Brain microvascular endothelial cell (primary cell): ENCODE data around the gene SLC25A29.

Experiments
- DNase-seq: peaks from one replicate; pipeline ENCODE4 v3.0.0-alpha.2; 2020
- H3K27ac ChIP-seq: fragments of 250-450 bp; sonication (Bioruptor Pico); 2 replicates; pipeline ENCODE4 v1.5.1; 2020; ENCODE audit warnings: mild to moderate bottlenecking, moderate library complexity
- H3K27me3 ChIP-seq: fragments of 250-450 bp; sonication (Bioruptor Pico); replicated peaks from 2 replicates; pipeline ENCODE4 v1.5.1; 2020; ENCODE audit warnings: mild to moderate bottlenecking
- H3K36me3 ChIP-seq: fragments of 250-450 bp; sonication (Bioruptor Pico); replicated peaks from 2 replicates; pipeline ENCODE4 v1.5.1; 2020; ENCODE audit warnings: mild to moderate bottlenecking
- H3K4me3 ChIP-seq: 2 replicates; pipeline ENCODE4 v1.5.1; 2011; ENCODE audit warnings: low read depth, mild to moderate bottlenecking, control low read depth, low read length, moderate library complexity
- CTCF ChIP-seq: IDR thresholded peaks from 2 replicates; pipeline ENCODE4 v1.5.1; 2011; ENCODE audit warnings: low read depth, mild to moderate bottlenecking, moderate library complexity, low read length, control low read depth, inconsistent platforms; ENCODE audit errors: missing control alignments
- in situ Hi-C: cut with HindIII; loops from 2 replicates; pipeline ENCODE4 v1.10.0; 2017; ENCODE audit warnings: low sequenced_read_pairs, low pct_ligation_motif_present

The SLC25A29 gene

GRCh38 chr14:100333311-100333710, 27.1 kb upstream of the SLC25A29 start:
- Histone ChIP-seq H3K27ac (no peak overlapping the region), H3K27me3 (no peaks in the 10 kb centered on the region), H3K36me3 (peaks cover 38% of the 10 kb centered on the region), H3K4me3 (no peak overlapping the region)
- DNase-seq: no peak
- no peak for TF ChIP-seq CTCF
- in situ Hi-C loops: no loop called here

- no peak overlapping the region for H3K27ac ChIP-seq
- H3K27me3 ChIP-seq: no peaks in the 10 kb centered on the region
- TF ChIP-seq CTCF: no peak
- no peak overlapping the region for H3K4me3 ChIP-seq
- in situ Hi-C loops: no loop called here
- no peak for DNase-seq
- H3K36me3 ChIP-seq: peaks cover 36% of the 10 kb centered on the region
Measured at GRCh38 chr14:100332797-100333196, 26.6 kb upstream of the SLC25A29 start.

- peaks cover 31% of the 10 kb centered on the region for H3K36me3 ChIP-seq
- no peak for TF ChIP-seq CTCF
- in situ Hi-C loops: no loop called here
- no peak for DNase-seq
- H3K4me3 ChIP-seq: no peak overlapping the region
- H3K27me3 ChIP-seq: no peaks in the 10 kb centered on the region
- H3K27ac ChIP-seq: no peak overlapping the region
Measured at GRCh38 chr14:100332071-100332639, 25.9 kb upstream of the SLC25A29 start.

- TF ChIP-seq CTCF: no peak
- in situ Hi-C loops: no loop called here
- Histone ChIP-seq H3K27ac (no peak overlapping the region), H3K27me3 (no peaks in the 10 kb centered on the region), H3K4me3 (no peak overlapping the region), H3K36me3 (peaks cover 20% of the 10 kb centered on the region)
- no peak for DNase-seq
Measured at GRCh38 chr14:100330388-100330931, 24.2 kb upstream of the SLC25A29 start.

- no peak for DNase-seq
- TF ChIP-seq CTCF: no peak
- H3K36me3 ChIP-seq: peaks cover 16% of the 10 kb centered on the region
- H3K4me3 ChIP-seq: no peak overlapping the region
- H3K27ac ChIP-seq: no peak overlapping the region
- H3K27me3 ChIP-seq: no peaks in the 10 kb centered on the region
- in situ Hi-C loops: no loop called here
Measured at GRCh38 chr14:100330007-100330344, 23.7 kb upstream of the SLC25A29 start.
